Kidney capillary endothelial cell (primary cell): ENCODE results near the gene XDH.

ENCODE experiments used
- DNase-seq: peaks from one replicate; pipeline ENCODE4 v3.0.0-alpha.2; 2018; ENCODE audit warnings: low spot score

XDH gene

GRCh38 chr2:31329081-31329625 lies 85.4 kb downstream of the XDH start:
- no peak for DNase-seq

DNA sequence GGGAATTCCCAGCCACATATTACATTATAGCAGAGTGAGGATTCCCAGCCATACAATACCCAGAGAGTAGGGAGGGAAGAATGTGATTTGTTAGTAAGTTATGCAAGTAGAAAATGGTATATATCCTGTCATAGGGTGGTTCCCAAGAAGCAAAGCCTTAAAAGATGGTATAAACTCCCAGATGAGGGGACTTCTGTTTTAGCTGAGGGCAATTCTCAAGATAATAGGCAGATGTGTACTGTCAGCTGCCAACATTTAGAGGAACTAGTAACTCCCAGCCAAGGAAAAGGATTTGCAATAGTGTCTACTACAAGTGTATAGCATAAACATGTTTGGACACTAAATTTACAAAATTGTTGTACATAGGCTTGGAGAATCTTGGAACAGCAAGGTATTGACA lies 86.5 kb downstream of the XDH start:
- DNase-seq, result no peak

DNA sequence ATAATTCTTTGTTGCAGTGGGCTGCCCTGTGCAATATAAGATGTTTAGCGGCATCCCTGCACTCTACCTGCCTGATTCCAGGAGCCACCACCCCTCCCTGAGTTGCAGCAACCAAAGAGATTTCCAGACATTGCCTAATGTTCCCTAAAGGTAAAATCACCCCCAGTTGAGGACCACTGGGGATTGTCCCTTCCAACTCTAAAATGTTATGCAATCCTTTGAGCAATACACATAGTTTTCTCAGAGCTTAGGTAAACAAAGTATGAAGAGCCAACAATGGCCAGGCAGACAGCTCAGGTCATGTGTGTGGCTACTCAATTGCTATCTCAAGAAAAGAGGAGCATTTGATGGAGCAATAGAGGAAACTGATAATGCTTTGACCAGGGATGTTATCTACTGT lies 87.0 kb downstream of the XDH start:
- DNase-seq, result no peak

DNA sequence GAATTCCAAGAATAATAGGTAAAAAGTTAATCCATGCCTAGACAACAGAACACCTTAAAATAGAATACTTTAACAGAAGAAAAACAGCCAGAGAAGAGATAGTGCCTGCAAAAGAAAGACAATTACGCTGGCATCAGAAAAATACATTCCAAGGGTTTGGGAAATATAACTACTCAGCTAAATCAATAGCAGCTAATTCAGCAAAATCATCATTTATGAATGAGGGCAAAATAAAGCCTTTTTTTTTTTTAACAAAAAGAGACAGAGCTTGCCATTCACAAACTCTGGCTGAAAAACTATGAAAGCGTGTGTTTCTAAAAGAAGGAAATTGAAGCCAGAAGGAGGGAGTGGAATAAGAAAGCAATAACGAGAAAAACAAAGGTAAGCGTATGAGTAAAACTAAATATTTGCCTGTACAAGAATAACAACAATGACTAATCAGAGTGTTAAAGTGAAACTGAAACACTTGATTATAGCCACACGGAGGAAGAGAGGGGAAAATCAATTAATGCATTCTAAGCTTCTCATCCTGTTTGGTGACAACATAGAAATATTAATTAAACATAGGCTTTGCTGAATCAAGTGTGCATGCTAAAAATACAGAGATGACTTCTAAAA lies 90.4 kb downstream of the XDH start:
- DNase-seq, result peak; percentile 27

GRCh38 chr2:31322371-31322770 lies 92.2 kb downstream of the XDH start:
- no peak for DNase-seq

GRCh38 chr2:31319406-31320175 lies 95.0 kb downstream of the XDH start:
- DNase-seq, result no peak

- no peak for DNase-seq
Measured at GRCh38 chr2:31318361-31319336, 95.9 kb downstream of the XDH start.

- no peak for DNase-seq
Measured at GRCh38 chr2:31317396-31317795, 97.1 kb downstream of the XDH start.

GRCh38 chr2:31314761-31315160 lies 99.8 kb downstream of the XDH start:
- DNase-seq, result no peak

- no peak for DNase-seq
Measured at GRCh38 chr2:31312898-31313297, 101.6 kb downstream of the XDH start.

- no peak for DNase-seq
Measured at GRCh38 chr2:31304816-31305215, 109.7 kb downstream of the XDH start.

DNA sequence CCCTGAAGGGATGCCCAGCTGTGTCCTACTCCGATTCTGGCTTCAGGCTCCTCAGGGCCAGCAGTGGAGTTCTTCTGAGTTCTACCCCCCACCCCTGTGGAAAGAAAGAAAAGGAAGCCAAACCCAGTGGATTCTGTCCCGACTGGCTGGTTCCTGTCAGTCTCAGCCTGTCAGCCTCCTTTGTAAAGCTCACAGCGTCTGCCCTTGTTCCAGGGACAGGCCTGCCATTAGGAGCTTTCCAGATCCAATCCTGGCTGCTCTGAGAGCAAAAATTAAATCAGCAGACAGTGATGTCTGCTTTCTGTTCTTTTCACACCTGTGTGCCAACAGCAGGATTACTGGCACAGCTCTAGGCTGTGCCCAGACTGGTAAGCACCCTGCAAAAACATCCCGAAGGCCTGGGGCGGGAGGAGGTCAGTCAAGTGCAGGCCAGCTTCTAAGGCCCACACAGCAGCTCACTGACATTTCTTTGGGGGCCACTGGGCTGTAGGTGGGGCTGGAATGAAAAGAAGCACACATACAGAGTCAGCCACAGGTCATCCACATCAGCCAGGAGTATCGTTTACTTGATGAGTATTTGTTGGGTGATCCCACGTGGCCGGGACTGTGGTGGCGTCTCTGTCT lies 111.5 kb downstream of the XDH start:
- no peak for DNase-seq

DNA sequence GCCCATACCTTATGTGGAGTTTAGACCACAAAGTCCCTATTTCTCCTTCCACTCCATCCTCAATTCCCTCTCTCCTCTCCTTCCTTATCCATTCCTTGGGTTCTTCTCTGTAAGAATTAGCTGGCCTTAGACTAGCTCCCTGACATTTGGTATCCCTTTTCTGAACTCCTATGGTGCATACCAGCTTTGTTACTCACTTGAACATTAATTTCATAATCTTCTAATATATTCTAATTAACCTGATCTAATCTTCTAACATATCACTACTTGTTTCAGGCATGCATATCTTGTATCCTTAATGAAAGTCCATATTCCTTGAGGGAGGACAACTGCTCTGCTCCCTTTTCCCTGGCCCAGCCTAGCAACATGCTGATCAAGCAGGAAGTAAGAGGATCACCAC lies 114.2 kb downstream of the XDH start:
- no peak for DNase-seq

DNA sequence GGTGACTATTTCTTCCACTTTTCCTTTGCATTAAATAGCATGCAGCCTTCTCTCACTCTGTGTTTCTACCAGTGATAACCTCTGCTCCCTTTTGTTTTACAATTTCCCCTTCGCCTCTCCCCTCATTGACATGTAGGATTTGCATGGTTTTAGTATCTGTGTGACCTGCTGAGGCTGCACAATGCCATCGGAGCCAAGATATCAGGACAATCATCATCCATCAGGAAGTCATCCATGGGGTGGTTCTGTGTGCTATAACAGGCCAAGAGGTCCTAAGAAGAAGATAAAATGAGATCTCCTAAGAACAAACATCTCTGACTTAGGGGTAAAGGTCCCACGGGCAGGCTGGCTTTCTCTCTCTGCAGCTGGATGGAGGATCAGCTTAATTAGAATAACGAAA lies 115.0 kb downstream of the XDH start:
- DNase-seq, result no peak

GRCh38 chr2:31297751-31298150 lies 116.8 kb downstream of the XDH start:
- DNase-seq, result peak; percentile 91

- DNase-seq, result peak; percentile 82
Measured at GRCh38 chr2:31296641-31297287, 117.8 kb downstream of the XDH start.

DNA sequence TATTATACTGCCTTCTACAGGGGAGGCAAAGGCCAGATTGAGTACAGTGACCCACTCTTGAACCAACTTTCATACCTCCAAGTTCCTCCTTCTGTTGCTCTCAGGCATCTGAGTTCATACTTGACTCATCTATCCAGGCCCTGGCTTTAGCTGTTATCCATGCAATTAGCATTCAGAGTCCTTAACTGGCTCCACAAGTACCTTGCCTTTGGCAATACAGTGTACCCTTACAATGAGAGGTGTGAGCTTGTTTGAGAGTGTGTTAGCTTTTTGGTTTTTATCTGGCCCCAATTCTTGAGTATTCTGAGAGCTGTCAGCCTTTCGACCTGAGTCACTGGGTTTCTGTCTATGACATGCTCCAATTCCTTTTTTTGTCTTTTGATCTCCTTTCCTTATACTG lies 120.3 kb downstream of the XDH start:
- DNase-seq, result no peak

GRCh38 chr2:31287654-31288053 lies 126.9 kb downstream of the XDH start:
- no peak for DNase-seq

GRCh38 chr2:31286961-31287550 lies 127.5 kb downstream of the XDH start:
- DNase-seq, result no peak

GRCh38 chr2:31286230-31286629 lies 128.3 kb downstream of the XDH start:
- DNase-seq, result no peak
